Measurements from ENCODE around the gene TNNT2. TPM values are rescaled to one million over a fixed set of nuclear protein-coding genes. Genes with fewer than 3 reads are reported as not detected.

TNNT2 gene
- total and polyA plus RNA-seq, 2 donors (not counting 3 experiments of a cell fraction or from before 2014, with no cell fraction given), result not detected

- H3K4me2 ChIP-seq (ENCODE audit: insufficient read depth, low read length), result no peak overlapping the region
- H3K9me3 ChIP-seq (replicated peaks; ENCODE audit: control insufficient read depth, insufficient read depth, low read length), result no peaks in the 10 kb centered on the region
- no TSS peak for BruUV-seq (replicated peaks)
- H3K4me3 ChIP-seq (replicated peaks in 1 of 3; ENCODE audit: insufficient read depth in 1 of 3, low read depth in 1 of 3, low read length in 3 of 3), result no peak overlapping the region
- H4K20me1 ChIP-seq (replicated peaks; ENCODE audit: control insufficient read depth, extremely low read depth, insufficient read depth, low read length), result no peaks in the 10 kb centered on the region
- ChIA-PET POLR2A (no interaction called here), CTCF (interaction anchor here (1.0 to 1.8 kb wide), 4 partner anchors 15 to 50 kb away, joined by 3 to 5 read pairs (median 3); no protein-coding TSS in a partner anchor)
- FAIRE-seq (no peak), DNase-seq (ENCODE audit: low read depth, low spot score) (no peak)
- H2AFZ ChIP-seq (ENCODE audit: low read depth, low read length), result no peak overlapping the region
- no peak overlapping the region for H3K9ac ChIP-seq (replicated peaks; ENCODE audit: extremely low read depth, insufficient read depth, low read length)
- intact Hi-C loops (cut with micrococcal nuclease) (no loop called here), dilution Hi-C loops (cut with MboI; ENCODE audit: extremely low pct_ligation_motif_present, low sequenced_read_pairs) (no loop called here)
- H3K79me2 ChIP-seq (ENCODE audit: control insufficient read depth, insufficient read depth, low read length), result no peaks in the 10 kb centered on the region
- H3K27me3 ChIP-seq (ENCODE audit: control insufficient read depth in 2 of 2, insufficient read depth in 2 of 2, low read length in 2 of 2), result peaks cover 4 to 11% of the 10 kb centered on the region in 2 experiments
- TF ChIP-seq JUN (IDR thresholded peaks at IDR 0.05; ENCODE audit: borderline replicate concordance, insufficient read depth, insufficient read length, low read depth) (no peak), EZH2 (IDR thresholded peaks at IDR 0.05; ENCODE audit: borderline replicate concordance, low read depth, low read length, severe bottlenecking) (no peak)
- no peaks in the 10 kb centered on the region for H3K36me3 ChIP-seq (ENCODE audit: control insufficient read depth in 2 of 2, extremely low read depth in 1 of 2, insufficient read depth in 2 of 2, low read length in 2 of 2)
- H3K4me1 ChIP-seq (ENCODE audit: control insufficient read depth, extremely low read depth, insufficient read depth, low read length), result peaks cover 8% of the 10 kb centered on the region
- no peak overlapping the region for H3K27ac ChIP-seq (ENCODE audit: insufficient read depth, low read depth, low read length)
- no peaks in the 10 kb centered on the region for H3K9me1 ChIP-seq (replicated peaks; ENCODE audit: control insufficient read depth, extremely low read depth, insufficient read depth, low read length)
These were observed 66.0 kb downstream of the TNNT2 start for GRCh38 chr1:201311356-201312011.

- Histone ChIP-seq H3K4me1 (ENCODE audit: control insufficient read depth, extremely low read depth, insufficient read depth, low read length) (peaks cover 8% of the 10 kb centered on the region), H3K4me2 (ENCODE audit: insufficient read depth, low read length) (no peak overlapping the region), H3K4me3 (replicated peaks in 1 of 3; ENCODE audit: insufficient read depth in 1 of 3, low read depth in 1 of 3, low read length in 3 of 3) (no peak overlapping the region), H3K9ac (replicated peaks; ENCODE audit: extremely low read depth, insufficient read depth, low read length) (no peak overlapping the region), H4K20me1 (replicated peaks; ENCODE audit: control insufficient read depth, extremely low read depth, insufficient read depth, low read length) (no peaks in the 10 kb centered on the region), H3K79me2 (ENCODE audit: control insufficient read depth, insufficient read depth, low read length) (no peaks in the 10 kb centered on the region), H3K9me3 (replicated peaks; ENCODE audit: control insufficient read depth, insufficient read depth, low read length) (no peaks in the 10 kb centered on the region), H3K36me3 (ENCODE audit: control insufficient read depth in 2 of 2, extremely low read depth in 1 of 2, insufficient read depth in 2 of 2, low read length in 2 of 2) (no peaks in the 10 kb centered on the region), H3K27ac (ENCODE audit: insufficient read depth, low read depth, low read length) (no peak overlapping the region), H3K9me1 (replicated peaks; ENCODE audit: control insufficient read depth, extremely low read depth, insufficient read depth, low read length) (no peaks in the 10 kb centered on the region), H3K27me3 (ENCODE audit: control insufficient read depth in 2 of 2, insufficient read depth in 2 of 2, low read length in 2 of 2) (peaks cover 4 to 11% of the 10 kb centered on the region in 2 experiments), H2AFZ (ENCODE audit: low read depth, low read length) (no peak overlapping the region)
- DNase-seq (ENCODE audit: low read depth, low spot score) (no peak), FAIRE-seq (no peak)
- ChIA-PET POLR2A (no interaction called here), CTCF (interaction anchor here (1.2 kb wide), 1 partner anchor 21 kb away, joined by 3 read pairs; no protein-coding TSS in a partner anchor)
- TF ChIP-seq, protein P1, sequence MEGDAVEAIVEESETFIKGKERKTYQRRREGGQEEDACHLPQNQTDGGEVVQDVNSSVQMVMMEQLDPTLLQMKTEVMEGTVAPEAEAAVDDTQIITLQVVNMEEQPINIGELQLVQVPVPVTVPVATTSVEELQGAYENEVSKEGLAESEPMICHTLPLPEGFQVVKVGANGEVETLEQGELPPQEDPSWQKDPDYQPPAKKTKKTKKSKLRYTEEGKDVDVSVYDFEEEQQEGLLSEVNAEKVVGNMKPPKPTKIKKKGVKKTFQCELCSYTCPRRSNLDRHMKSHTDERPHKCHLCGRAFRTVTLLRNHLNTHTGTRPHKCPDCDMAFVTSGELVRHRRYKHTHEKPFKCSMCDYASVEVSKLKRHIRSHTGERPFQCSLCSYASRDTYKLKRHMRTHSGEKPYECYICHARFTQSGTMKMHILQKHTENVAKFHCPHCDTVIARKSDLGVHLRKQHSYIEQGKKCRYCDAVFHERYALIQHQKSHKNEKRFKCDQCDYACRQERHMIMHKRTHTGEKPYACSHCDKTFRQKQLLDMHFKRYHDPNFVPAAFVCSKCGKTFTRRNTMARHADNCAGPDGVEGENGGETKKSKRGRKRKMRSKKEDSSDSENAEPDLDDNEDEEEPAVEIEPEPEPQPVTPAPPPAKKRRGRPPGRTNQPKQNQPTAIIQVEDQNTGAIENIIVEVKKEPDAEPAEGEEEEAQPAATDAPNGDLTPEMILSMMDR (IDR thresholded peaks at IDR 0.05; ENCODE audit: extremely low read depth in 1 of 2, insufficient read depth in 1 of 2, low read depth in 1 of 2, low read length in 2 of 2), result no peak
- TF ChIP-seq FOS (IDR thresholded peaks at IDR 0.05; ENCODE audit: borderline replicate concordance, insufficient read depth, low read length), result no peak
- TF ChIP-seq POLR2A (IDR thresholded peaks at IDR 0.05; ENCODE audit: low read depth, low read length), result no peak
- TF ChIP-seq, protein P2, sequence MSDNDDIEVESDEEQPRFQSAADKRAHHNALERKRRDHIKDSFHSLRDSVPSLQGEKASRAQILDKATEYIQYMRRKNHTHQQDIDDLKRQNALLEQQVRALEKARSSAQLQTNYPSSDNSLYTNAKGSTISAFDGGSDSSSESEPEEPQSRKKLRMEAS (IDR thresholded peaks at IDR 0.05; ENCODE audit: insufficient read depth, insufficient read length), result no peak
- no peak for TF ChIP-seq GATA2 (IDR thresholded peaks at IDR 0.05; ENCODE audit: insufficient read depth, insufficient read length, low read depth, low read length)
- no peak for TF ChIP-seq JUN (IDR thresholded peaks at IDR 0.05; ENCODE audit: borderline replicate concordance, insufficient read depth, insufficient read length, low read depth)
- no peak for TF ChIP-seq EZH2 (IDR thresholded peaks at IDR 0.05; ENCODE audit: borderline replicate concordance, low read depth, low read length, severe bottlenecking)
- TF ChIP-seq POLR2AphosphoS5 (IDR thresholded peaks at IDR 0.05; ENCODE audit: insufficient read depth, low read depth, low read length), result no peak
- no peak for TF ChIP-seq MYC (IDR thresholded peaks at IDR 0.05; ENCODE audit: low read depth, low read length)
- no TSS peak for BruUV-seq (replicated peaks)
- dilution Hi-C loops (cut with MboI; ENCODE audit: extremely low pct_ligation_motif_present, low sequenced_read_pairs), result no loop called here
- intact Hi-C loops (cut with micrococcal nuclease), result no loop called here
These were observed 66.5 kb downstream of the TNNT2 start for GRCh38 chr1:201310986-201311355.

All from endothelial cell of umbilical vein (primary cell).